HepG2 (cell line): ENCODE data around the gene FAHD2A. TPM values are rescaled to one million over a fixed set of nuclear protein-coding genes. Genes with fewer than 3 reads are reported as not detected.

ENCODE experiments used
- AHR ChIP-seq: IDR thresholded peaks from 2 replicates; pipeline ENCODE4 v1.6.1; 2018; ENCODE audit warnings: missing genetic modification reagents, missing compliant biosample characterization
- AKAP8 ChIP-seq: sonication (generic); formaldehyde crosslinking; IDR thresholded peaks from 2 replicates; pipeline ENCODE4 v1.5.1; 2020; ENCODE audit warnings: mild to moderate bottlenecking, missing genetic modification reagents
- CEBPB ChIP-seq: IDR thresholded peaks from 2 replicates; pipeline ENCODE4 v1.6.1; 2011; ENCODE audit warnings: low read depth, low read length, improper control_type of control experiment, borderline replicate concordance
- CHD2 ChIP-seq: IDR thresholded peaks from 2 replicates; pipeline ENCODE4 v1.6.1; 2011; ENCODE audit warnings: low read depth, low read length, improper control_type of control experiment
- HES4 ChIP-seq: sonication (generic); formaldehyde crosslinking; IDR thresholded peaks from 2 replicates; pipeline ENCODE4 v1.9.0; 2021; ENCODE audit warnings: mild to moderate bottlenecking, missing genetic modification reagents, borderline replicate concordance
- IRF1 ChIP-seq: sonication (generic); formaldehyde crosslinking; IDR thresholded peaks from 2 replicates; pipeline ENCODE4 v1.4.0; 2020; ENCODE audit warnings: low read depth, mild to moderate bottlenecking, missing genetic modification reagents
- KAT2B ChIP-seq: fragments of 150-350 bp; IDR thresholded peaks from 2 replicates; pipeline ENCODE4 v1.6.1; 2014; ENCODE audit warnings: low read depth, low read length, borderline replicate concordance
- KLF11 ChIP-seq: IDR thresholded peaks from 2 replicates; pipeline ENCODE4 v1.6.1; 2016; ENCODE audit warnings: missing compliant biosample characterization
- LCORL ChIP-seq, 2 experiments: fragments of 450-650 bp in 1 of 2; sonication (generic) in 1 of 2; formaldehyde crosslinking in 1 of 2; IDR thresholded peaks; 2 replicates each; pipeline versions ENCODE4 v1.5.0 to v1.6.1; 2017 to 2020; ENCODE audit warnings: antibody characterized with exemption in 1 of 2, missing genetic modification reagents in 1 of 2
- MIER2 ChIP-seq: IDR thresholded peaks from 2 replicates; pipeline ENCODE4 v1.6.1; 2016; ENCODE audit warnings: missing biosample characterization, missing genetic modification reagents
- MIXL1 ChIP-seq: IDR thresholded peaks from 2 replicates; pipeline ENCODE4 v1.6.1; 2016
- MTERF4 ChIP-seq: sonication (generic); formaldehyde crosslinking; IDR thresholded peaks from 2 replicates; pipeline ENCODE4 v1.8.0; 2023; ENCODE audit warnings: mild to moderate bottlenecking, missing genetic modification reagents
- NR1H2 ChIP-seq: sonication (generic); formaldehyde crosslinking; IDR thresholded peaks from 2 replicates; pipeline ENCODE4 v1.8.1; 2022; ENCODE audit warnings: low read depth, missing genetic modification reagents, borderline replicate concordance
- PAXIP1 ChIP-seq: sonication (generic); formaldehyde crosslinking; conservative IDR thresholded peaks from 2 replicates; pipeline ENCODE4 v1.4.0; 2020; ENCODE audit warnings: mild to moderate bottlenecking, missing genetic modification reagents, moderate library complexity
- PHF21A ChIP-seq: sonication (generic); formaldehyde crosslinking; IDR thresholded peaks from 2 replicates; pipeline ENCODE4 v1.5.0; 2020; ENCODE audit warnings: mild to moderate bottlenecking, missing genetic modification reagents
- SP5 ChIP-seq: IDR thresholded peaks from 2 replicates; pipeline ENCODE4 v1.6.1; 2016; ENCODE audit warnings: low read depth, borderline replicate concordance
- TEAD2 ChIP-seq: sonication (generic); formaldehyde crosslinking; IDR thresholded peaks from 2 replicates; pipeline ENCODE4 v1.9.0; 2021; ENCODE audit warnings: missing genetic modification reagents
- THAP7 ChIP-seq: sonication (generic); formaldehyde crosslinking; IDR thresholded peaks from 2 replicates; pipeline ENCODE4 v1.8.1; 2023; ENCODE audit warnings: mild to moderate bottlenecking, missing genetic modification reagents
- ZFP36L2 ChIP-seq: sonication (generic); formaldehyde crosslinking; IDR thresholded peaks from 2 replicates; pipeline ENCODE4 v1.4.0; 2020; ENCODE audit warnings: missing genetic modification reagents
- ZNF280D ChIP-seq: sonication (generic); formaldehyde crosslinking; IDR thresholded peaks from 2 replicates; pipeline ENCODE4 v1.5.1; 2020; ENCODE audit warnings: mild to moderate bottlenecking, missing genetic modification reagents
- ZNF564 ChIP-seq: sonication (generic); formaldehyde crosslinking; IDR thresholded peaks from 2 replicates; pipeline ENCODE4 v1.8.1; 2023; ENCODE audit warnings: mild to moderate bottlenecking, missing genetic modification reagents
- polyA plus RNA-seq, 8 experiments: library from polyadenylated mRNA; depleted of rRNA in 3 of 8; stranded (reverse) in 7 of 8; unstranded in 1 of 8; fragments of >200 nt; fragmentation: Illumina TruSeq in 4 of 8; extraction: Trizol in 4 of 8; gene quantifications; 2 replicates each; pipeline versions ENCODE4 v1.2.1 to v1.2.3, GENCODE V29; 2011 to 2016; ENCODE audit warnings: low read depth in 4 of 8, missing spikeins in 1 of 8, mixed read lengths in 1 of 8; ENCODE audit not compliant: insufficient read depth in 1 of 8
- total RNA-seq, 5 experiments: library from RNA; depleted of rRNA; stranded (reverse); fragments of >200 nt; fragmentation: Illumina TruSeq; extraction: Trizol; gene quantifications; 2 replicates each; pipeline ENCODE4 v1.2.3, GENCODE V29; 2016; ENCODE audit warnings: low read depth in 1 of 5

FAHD2A gene
- total and polyA plus RNA-seq, 2 of the 13 experiments (the other 11 are each of a cell fraction or from before 2014, with no cell fraction given) = 34.0 to 44.2 TPM

- TF ChIP-seq THAP7 (CRISPR knock-in tag) (no peak), KLF11 (CRISPR knock-in tag) (no peak), PHF21A (CRISPR knock-in tag) (0 out of 2 replicates have a peak, but pooled peaks have one; percentile 10), ZNF280D (CRISPR knock-in tag) (no peak), SP5 (CRISPR knock-in tag) (no peak), HES4 (CRISPR knock-in tag) (no peak), ZFP36L2 (CRISPR knock-in tag) (no peak), MIXL1 (CRISPR knock-in tag) (no peak), AHR (no peak), CHD2 (no peak), TEAD2 (CRISPR knock-in tag) (no peak), ZNF564 (CRISPR knock-in tag) (0 out of 2 replicates have a peak, but pooled peaks have one; percentile 72), AKAP8 (CRISPR knock-in tag) (no peak), KAT2B (no peak), MIER2 (CRISPR knock-in tag) (no peak), IRF1 (no peak), MTERF4 (no peak), PAXIP1 (CRISPR knock-in tag) (0 out of 2 replicates have a peak, but pooled peaks have one; percentile 1), NR1H2 (CRISPR knock-in tag) (no peak), CEBPB (no peak), LCORL (IDR thresholded peaks at IDR 0.05) (no peak), LCORL (CRISPR knock-in tag; IDR thresholded peaks at IDR 0.05) (no peak)
Observed at GRCh38 chr2:95390881-95391321, 11.6 kb upstream of the FAHD2A start (continued).
